Stimulated activated CD8-positive, alpha-beta memory T cell treated with anti-CD3 and anti-CD28 coated beads, Interleukin-4, amount 100 ng/mL, for 4 hours (primary cell): ENCODE results near the gene QKI.

Experiments used
- DNase-seq, 2 donors: peaks; one replicate each; pipeline ENCODE4 v3.0.0-alpha.2; 2020; ENCODE audit warnings: low read depth in 2 of 2, low spot score in 1 of 2

The QKI gene

DNA sequence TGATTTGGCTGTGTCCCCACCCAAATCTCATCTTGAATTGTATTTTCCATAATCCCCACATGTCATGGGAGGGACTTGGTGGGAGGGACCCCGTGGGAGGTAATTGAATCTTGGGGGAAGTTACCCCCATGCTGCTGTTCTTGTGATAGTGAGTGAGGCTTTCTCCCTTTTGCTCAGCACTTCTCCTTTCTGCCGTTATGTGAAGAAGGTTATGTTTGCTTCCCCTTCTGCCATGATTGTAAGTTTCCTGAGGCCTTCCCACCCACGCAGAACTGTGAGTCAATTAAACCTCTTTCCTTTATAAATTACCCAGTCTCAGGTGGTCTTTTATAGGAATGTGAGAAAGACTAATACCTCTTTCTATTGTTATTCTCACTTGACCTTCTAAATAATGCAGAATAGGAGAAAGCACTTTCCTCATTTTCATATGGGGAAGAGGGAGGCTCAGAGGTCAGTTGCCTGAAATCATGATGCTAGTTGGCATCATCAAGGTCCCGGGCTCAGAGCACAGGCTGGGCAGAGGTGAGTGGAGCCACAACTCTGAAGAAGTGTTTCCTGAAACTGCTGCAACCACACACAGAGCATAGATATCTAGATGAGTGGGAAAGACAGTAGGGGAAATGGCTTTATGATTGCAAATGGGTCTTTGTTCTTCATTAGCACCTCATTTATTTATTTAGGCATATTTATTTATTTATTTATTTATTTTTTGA lies 191.0 kb downstream of the QKI start:
- DNase-seq = no peak

DNA sequence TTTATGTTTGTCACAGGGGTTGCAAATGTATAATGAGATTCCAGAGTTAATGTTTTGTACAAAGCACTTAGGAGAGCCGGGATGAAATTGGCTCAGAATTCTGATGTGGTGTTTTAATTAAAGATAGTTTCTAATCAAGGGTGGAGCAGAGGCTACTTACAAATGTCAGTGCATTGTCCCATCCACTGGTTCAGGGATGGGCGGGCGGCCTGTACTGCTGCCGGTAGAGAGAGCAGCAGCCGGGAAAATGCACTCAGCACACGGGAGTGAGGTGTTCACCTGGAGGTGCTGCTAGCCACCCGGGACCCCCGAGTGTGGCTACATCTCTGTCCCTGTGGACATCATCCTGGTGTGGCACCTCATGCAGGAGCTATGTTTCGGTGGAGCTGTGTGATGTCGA lies 193.3 kb downstream of the QKI start:
- no peak for DNase-seq

DNA sequence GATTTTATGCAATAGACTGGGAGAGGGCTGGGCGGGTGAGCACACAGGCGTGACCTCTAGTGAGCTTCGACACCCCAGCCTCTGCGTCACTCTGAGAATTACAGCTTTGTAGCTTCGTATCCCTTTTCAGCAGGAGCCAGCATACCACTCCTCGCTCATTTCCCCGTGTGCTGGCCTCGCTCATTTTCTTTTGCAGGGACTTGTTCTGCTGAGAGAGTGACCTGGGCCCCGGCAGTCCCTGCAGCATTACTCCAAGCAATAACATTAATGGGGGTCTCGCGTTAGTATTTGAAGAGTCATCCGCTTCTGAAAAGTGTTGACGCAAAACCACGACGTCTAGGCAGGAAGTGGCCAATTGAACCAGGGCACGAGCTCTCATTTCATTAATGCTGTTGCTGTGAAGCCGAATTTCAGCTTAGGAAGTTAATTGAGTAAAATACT lies 193.7 kb downstream of the QKI start:
- DNase-seq = no peak

DNA sequence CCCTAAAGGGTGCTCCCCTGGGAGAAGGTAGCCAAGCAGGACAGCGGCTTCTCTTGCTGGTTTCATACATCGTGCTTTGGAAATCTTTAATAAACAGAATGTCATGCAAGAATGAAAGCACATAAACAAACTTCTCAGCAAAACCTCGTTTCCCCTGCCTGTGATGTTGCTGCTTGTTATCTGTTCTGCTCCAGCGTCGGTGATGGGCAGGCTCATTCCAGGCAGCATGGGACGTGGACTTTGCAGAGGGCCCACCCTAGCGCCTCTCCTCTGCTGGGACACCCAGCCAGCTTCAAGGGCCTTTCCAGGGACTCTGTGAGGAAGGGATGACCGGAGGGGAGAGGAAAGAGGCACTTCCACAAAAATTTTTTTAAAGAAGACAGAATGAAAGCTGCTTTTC lies 197.7 kb downstream of the QKI start:
- DNase-seq = no peak

DNA sequence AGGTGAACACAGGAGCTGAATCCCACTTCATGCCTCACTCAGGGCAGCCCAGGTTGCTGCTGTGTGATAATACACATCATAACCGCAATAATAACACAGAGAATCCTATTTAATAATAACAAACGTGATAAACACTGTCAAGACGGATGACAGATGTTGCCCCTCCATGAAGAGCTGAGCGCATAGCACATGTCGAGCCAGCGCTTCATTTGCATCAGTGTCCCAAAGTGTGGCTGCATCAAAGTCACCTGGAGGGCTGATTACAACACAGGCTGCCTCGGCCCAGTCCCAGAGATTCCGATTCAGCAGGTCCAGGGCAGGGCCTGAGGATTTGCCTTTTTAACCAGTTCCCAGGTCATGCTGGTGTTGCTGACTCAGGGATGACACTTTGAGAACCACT lies 198.5 kb downstream of the QKI start:
- no peak for DNase-seq

DNA sequence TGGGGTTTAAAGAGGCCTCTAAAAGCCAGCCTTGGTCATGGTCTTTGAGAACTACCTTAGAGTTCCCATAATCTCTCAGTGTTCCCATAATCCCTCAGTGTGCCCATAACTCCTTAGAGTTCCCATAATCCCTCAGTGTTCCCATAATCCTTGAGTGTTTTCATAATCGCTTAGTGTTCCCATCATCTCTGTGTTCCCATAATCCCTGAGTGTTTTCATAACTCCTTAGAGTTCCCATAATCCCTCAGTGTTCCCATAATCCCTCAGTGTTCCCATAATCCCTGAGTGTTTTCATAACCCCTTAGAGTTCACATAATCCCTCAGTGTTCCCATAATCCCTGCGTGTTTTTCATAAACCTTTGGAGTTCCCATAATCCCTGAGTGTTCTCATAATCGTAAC lies 199.2 kb downstream of the QKI start:
- no peak for DNase-seq

DNA sequence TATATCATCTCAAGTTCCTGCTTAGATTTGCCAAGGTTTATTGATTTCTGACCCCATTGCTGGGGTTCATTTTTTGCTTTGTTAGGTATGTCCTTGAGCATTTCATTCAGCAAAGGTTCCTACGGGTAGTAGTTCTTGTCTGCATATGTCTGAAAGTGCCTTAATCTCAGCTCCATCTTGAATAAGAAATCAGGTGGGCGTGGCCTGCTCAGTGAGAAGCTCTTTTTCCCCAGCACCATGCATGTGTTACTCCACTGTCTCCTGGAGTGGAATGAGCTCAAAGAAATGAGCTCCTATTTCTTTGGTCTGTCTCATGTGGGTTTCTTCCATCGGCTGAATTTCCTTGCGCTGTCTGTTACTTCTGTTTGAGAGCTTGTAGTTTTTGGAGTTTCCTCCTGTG lies 201.9 kb downstream of the QKI start:
- DNase-seq = no peak

DNA sequence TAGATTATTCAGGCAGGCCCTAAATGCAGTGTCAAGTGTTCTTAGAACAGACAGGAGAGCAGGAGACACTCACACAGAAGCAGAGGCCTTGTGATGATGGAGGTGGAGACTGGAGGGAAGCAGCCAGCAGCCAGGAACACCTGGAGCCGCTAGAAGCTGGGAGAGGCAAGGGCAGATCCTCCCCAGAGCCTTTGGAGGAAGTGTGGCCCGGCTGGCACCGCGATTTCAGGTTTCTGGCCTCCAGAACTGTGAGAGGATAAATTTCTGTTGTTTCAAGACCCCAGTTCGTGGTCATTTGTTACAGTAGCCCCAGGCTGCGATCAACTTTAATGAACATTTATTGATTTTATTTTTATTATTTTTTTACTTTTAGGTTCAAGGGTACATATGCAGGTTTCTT lies 203.0 kb downstream of the QKI start:
- DNase-seq = no peak

DNA sequence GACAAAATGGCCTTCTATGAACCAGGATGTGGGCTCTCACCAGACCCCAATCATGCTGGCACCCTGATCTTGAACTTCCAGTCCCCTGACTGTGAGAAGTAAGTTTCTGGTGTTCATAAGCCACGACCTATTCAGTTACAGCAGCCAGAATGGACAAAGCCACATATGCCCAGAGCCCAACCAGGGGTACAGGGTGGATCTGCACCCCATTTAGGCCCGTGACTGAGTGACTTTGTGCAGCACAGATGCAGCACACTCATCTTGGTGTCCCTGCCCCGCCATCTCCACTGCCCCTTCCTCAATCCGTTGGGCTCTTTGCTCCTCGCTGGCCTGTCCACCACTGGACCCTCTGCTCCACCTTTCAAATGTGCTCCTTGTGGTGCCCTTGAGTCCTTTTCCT lies 205.6 kb downstream of the QKI start:
- no peak for DNase-seq

DNA sequence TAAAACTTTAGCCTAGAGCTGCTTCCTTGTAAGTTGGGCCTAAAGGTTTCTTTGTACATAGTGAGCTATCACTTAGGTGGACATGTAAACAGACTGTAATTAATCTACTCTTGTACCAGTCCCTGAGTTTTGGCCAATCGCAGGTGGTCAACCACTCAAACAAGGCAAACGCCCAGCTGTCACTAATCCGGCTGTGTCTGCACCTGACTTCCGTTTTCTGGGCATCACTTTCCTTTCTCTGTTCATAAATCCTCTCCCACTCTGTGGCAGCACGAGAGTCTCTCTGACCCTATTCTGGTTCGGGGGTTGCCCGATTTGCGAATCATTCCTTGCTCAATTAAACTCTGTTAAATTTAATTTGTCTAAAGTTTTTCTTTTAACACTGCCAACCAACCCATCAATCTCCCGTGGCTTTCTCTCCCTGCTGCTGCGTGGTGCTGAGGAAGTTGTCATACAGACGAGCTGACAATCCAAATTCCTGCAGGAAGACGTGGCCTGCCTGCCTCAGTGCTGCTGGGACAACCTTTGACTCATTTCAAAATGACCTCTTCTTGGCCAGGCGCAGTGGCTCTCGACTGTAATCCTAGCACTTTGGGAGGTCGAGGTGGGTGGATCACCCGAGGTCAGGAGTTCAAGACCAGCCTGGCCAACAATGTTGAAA lies 206.3 kb downstream of the QKI start:
- no peak for DNase-seq

DNA sequence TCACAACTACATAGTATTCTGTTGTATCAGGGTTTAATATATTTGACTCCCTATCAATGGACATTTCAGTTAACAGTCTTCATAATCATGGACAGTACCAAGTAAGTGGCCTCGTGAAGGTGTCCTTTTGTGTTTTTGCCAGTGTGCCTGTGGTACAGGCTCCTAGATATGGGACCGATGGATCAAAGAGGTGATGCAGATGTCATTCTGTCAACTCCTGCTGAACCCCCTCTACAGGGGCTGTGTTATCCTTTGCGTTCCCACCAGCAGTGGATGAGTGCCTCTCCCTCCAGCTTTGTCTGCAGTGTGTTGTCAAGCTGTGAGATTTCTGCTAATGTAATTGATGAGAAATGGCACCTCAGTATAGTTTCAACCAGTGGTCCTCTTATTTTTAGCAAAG lies 210.7 kb downstream of the QKI start:
- DNase-seq = no peak

DNA sequence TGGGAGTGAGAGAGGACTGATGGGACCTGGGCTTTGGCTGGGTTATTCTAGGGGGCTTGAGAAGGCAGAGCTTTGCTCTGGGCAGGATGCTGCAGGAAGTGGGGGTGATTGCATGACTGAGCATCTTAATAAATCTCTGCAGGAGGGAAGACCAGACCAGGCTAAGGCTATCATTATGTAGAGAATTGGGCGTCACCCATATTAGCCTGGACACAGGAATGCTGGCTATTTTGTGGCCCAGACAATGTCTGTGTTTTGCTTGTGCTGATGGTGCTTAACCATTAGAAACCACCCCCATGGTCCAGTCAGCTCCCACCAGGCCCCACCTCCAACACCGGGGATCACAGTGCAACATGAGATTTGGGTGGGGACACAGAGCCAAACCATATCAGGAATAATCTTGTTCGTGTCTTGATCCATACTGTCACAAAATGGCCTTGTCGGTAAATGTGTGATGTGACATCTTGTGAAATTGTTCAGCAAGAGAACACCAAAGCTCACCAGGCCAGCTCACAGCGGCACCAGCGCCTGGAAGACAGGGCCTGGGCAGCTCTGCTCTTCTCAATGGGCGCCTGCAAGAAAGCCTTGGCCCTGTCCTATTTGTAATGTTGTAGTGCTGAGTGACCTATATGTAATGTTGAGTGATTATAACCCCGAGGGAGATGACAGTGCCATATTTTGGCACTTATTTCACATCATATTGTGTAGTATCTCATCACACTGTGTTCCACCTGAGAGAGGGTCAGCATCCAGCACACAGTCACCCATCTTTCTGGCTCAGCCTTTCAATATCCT lies 211.8 kb downstream of the QKI start:
- DNase-seq = no peak

DNA sequence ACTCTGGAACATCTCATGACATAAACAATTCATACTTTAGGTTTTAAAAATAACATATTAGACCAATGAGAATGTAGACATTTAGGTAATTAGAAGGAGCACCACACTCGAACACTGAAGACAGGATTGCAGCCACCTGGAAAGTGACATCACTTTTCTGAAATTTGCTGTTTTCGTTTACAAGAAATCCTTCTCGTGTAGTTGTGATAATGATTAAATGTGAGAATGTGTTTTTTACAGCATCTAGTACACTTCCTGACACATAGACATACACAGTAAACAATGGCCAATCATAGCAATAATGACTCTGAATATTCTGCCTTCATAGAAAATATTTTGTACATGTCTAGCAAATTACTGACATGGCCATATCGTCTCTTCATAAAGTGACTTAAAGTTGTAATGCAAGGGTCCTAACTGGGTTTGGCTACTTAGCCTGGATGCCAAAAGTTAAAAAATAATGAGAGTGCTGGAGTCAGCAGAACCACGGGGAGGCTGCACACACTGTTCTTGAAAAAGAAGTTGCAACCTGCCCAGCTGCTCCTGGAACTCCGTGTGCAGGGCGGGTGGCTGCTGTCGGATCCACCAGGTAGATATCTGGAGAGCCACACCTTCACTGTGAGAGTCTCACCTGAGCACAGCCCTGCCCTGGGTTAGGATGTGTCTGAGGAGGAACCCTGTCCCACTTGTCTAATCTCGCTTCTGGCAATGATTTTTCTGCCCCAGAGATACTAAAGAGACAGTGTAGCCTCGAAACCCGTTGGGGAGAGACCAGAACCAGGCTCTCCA lies 212.9 kb downstream of the QKI start:
- no peak for DNase-seq
